GM19324 (cell line): Measurements from ENCODE around the gene BCOR.

Source experiments
- ATAC-seq: cut with Tn5 transposase; IDR thresholded peaks from one replicate; pipeline ENCODE4 v1.9.1; 2021; ENCODE audit warnings: mild to moderate bottlenecking, moderate library complexity; ENCODE audit not compliant: unreplicated experiment, low FRiP score

The BCOR gene

DNA sequence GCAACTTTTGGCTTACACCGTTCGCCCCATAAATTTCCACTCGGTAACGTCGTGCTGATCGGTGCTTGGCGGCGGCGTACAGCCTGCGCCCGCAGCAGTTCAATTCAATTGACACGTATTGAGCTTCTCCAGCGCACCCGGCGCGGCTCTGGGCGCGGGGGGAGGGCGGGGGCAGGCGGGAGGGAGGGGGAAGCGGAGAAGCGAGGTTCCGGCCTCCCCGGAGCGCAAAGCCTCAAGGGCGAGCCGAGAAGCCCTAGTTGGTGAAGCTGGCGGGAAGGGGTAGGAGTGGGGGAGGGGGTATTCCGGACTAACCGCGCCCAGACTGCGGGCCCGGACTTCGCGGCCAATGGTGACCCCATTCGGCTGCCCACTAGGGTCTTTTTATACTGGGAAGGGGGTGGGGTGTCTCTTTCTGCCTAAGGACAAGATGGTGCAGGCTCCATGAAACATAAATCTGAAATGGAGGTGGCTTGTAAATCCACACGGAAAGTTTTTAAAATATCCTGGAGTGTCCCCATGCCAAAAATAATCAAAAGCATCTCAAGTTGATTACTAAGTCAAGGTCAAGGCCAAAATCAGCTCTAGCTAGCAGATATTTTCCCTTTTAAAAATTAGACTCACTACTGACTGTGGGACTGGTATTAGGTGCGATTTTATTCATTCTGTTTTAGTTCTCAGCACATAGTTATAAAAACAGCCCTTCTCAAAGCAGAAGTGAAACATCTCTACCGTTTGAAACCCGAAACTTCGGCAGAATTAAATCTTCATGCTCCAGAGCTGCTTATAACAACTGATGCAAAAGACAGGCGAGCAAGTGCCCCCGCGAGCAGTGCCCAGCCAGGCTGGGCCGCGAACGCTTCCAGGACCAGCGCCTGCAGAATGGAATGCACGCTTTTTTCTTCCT is 1.5 kb upstream of the BCOR start:
- ATAC-seq, result peak; percentile 24

DNA sequence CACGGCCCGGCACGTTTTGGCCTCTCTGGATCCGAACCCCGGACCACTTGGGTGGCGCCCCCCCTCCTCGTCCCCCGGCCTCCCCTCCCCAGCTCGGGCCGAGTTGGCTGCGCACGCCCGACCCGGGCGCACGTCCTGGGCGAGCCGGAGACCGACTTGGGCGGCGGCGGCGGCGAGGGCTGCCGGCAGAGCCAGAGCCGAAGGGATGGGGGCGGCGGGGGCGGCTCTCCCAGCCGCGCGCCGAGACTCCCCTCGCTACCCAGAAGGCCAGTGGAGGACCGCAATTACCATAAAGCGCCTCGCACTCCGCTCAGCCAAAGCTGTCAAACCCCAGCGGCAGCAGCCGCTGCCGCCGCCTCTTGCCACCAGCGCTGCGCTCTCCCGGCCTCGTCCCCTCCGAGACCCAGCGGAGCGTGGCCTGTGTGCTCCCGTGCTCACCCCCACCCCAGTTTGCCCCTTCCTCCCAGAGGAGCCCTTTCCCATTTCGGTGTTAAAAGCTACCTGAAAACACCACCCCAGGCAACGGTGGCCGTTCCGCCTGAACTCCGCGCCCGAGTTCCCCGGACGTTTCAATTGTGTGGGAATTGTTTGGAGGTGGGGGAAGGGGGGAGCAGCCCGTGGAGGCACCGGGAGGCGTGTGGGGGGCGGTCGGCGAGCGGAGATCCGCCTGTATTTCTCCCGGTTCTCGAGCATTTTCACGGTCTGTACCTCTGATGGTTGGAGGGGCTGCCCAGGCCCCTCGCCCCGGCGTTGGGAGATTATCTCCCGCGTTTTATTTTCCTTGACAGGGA is 701 bp upstream of the BCOR start:
- peak; percentile 18 for ATAC-seq

GRCh38 chrX:40097141-40097503 is 636 bp downstream of the BCOR start:
- no peak for ATAC-seq

DNA sequence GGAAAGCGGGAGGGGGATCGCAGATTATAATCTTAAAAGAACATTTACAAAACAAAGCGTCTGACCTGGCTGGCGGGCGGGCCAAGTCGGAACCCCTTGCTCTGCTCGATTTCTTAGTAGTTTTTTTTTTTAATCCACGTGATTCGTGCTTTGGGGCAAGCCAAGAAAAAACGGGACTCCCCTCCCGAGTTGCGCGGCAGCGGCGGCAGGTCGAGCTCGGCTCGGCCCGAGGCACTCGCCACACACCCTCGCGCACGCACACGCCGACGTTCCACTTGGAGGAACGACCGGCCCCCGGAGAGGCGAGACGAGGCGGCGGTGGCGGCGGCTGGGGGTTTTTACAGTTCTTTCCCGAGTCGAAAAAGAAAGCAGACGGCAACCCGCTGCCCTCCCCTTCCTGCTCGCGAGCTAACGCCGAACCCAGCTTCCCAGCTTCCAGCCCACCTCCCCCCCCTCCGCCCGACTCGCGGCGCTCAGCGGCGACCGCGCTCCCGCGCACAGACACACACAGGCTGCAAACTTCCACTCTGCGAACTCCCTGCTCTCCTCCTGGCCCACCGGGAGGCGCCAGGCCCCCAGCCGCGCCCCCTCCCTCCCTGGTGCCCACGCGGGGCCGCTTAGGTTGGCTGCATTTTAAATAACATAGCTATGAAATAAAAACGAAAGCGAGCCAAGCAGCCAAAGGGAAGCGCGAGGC is 1.2 kb downstream of the BCOR start:
- no peak for ATAC-seq

GRCh38 chrX:40095583-40096394 is 2.0 kb downstream of the BCOR start:
- ATAC-seq, result no peak

- no peak for ATAC-seq
These were observed 2.7 kb downstream of the BCOR start for GRCh38 chrX:40094900-40095582.

DNA sequence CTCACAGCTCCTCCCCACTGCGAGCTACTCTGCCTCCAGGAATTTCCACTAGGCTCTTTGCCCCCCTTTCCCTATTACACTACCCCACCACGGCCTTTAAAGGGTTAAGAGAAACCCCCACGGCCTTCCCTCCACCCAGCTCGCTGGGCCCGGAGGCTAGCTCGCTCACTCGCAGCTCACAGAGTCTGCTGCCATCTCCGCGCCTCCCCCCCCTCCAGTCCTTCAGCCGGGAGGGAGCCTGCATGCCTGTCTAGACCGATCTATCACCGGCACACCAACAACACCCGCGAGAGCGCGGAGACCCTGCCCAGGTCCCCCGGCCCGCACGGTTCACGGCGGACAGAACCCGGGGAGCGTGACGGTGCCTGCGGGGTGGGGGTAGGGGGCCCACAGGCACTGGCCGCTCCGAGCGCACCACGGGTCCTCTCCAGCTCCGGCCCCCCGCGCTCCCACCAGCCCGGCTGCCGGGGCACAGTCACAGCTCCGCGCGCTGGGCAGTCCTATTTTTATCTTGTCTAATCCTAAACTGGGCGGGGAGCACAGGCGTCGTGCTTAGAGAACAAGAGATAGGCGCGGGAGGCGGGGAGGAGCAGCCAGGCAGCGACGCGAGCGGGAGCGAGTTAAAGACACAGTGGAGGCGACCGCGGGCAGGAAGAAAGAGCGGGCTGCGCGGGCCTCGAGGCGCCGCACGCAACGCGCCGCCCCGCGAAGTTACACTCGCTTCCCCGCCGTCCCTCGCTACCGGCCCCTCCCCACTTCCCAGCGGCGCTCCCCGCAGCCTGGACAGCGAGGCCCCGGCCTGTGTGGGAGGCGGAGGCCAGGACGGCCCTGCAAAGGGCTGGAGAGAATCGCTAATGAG is 3.5 kb downstream of the BCOR start:
- no peak for ATAC-seq

- ATAC-seq, result no peak
These were observed 4.2 kb downstream of the BCOR start for GRCh38 chrX:40093586-40093985.

DNA sequence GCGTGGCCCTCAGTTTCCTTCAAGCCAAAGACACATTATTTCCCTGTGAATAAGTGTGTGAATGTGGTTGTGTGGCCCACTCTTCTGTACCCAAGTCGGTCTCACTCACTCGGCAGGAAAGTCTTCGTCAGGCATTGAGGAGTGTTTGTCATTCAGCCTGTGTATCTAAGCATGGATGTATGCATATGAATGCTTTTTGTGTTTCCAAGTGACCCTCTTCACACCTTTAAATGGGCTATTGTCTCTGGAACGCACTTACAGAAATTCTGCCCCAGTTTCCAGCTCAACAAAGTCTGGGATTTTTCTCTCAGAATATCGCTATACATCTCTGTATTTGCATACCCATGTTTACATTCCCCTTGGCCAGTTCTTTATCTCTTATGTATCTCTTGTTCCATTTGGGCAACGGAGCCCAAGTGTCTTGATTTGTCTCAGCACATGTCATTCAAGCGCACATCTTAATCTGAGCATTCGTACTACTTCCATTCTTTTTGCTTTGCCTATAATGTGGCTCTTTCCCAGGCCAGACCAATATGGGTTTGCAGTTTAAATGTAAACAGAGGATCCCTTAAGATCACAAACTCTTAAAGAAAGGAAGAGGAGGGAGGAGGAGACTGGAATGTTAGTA is 4.8 kb downstream of the BCOR start:
- ATAC-seq, result no peak

GRCh38 chrX:40091691-40092421 is 5.9 kb downstream of the BCOR start:
- no peak for ATAC-seq

GRCh38 chrX:40090961-40091360 is 6.8 kb downstream of the BCOR start:
- ATAC-seq, result no peak

DNA sequence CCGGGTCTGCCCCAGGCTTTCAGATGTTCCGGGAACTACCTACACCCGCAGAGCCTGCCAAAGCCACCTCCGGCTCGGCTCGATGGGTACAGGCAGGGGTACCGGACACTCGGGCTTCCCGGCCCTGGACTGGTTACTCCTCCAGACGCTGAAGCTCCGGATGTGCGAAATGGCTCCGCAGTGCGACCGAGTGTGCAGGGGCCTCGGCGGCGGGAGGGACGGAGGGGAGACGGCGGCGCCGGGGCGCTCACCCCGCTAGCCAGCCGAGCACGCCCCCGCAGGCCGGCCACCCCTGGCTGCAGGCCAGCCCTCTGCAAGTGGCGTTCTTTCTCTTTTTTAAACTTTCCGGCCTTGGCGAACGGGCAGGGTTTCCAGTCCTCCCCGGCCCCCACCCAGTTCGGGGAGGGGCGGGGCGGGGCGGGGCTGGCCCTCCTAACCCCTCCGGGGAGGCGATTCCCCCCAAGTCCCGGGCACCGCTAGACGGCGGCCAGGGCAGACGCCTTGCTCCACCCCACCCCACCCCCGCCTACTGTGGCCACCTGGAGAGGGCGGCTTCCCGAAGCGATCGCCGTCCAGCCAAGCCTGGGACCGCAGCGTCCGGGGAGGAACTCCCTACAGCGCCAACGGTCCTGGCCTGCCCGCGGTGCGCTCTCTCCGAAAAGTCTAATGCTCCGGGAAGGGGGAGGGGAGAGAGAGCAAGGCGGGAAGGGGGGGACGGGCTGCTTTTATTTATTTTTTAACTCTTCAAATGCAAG is 7.5 kb downstream of the BCOR start:
- no peak for ATAC-seq

DNA sequence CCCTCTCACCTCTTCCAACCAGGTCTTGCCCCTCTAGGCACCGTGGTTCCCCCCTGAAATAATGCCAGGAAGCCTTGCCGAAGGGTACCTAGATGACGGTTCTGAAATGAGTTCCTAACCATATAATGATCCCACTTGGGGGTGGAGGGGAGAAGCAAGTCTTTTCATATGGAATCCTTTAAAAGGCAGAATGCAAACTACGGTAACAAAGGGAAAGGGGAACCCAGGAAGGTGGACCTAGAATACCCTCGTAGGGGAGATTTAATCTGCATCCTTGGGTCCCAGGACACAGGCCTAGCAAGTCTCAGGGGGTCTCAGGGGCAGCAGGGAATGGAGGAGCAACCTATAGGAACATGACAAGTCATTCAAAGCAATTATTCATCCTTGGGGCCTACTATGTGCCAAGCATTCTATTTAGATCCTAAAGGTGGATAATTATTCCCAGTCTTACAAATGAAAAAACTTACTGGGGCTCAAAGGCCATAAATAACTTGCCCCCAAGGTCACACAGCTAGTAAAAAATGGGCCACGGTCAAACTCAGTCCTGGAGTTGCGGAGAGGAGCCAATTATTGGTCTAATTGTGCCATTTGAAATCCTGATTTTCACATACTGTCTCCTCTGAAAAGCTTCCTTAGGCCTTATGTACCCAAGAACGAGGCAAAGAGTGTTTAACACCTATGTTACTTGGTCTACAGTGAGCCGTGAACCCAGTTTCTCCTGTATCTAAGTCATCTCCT is 8.8 kb downstream of the BCOR start:
- no peak for ATAC-seq

GRCh38 chrX:40088299-40088625 is 9.5 kb downstream of the BCOR start:
- no peak for ATAC-seq

DNA sequence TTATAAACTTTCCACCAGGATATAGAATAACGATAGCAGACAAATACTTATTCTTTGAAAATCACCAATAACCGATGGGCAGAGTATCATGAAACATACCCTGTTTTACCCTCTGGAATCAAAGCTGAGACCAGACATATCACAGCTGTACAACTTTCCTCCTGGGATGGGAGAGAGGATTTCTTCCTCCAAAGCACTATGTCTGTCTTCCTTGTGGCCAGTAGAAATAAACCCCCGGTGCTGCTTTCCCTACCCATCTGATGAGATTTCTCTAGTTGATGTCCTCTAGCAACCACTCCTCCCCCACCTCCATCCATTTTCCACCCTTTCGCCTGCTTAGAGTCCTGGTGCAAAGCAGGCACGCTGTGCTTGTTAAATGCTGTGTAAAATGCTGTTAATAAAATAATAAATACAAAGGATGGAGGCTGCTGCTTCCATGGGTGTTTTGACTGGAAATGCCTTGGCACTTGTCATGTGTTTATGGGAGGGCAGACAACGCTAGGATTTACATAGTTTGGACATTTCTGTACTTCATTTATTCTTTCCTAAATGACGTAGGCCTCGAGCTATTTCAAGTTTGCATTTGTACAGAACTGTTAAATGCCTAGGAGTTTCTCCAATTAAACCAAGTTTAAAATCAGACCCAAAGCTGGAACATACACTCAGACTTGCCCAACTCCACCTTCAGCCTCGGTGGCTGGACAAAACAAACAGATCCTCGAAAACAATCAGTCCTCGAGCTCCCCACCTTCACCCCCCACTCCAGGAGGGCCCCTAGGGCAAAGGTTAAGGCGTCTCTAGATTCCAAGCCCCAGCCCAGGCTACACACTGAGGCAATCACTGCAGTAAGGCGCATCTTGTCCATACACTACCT is 10.1 kb downstream of the BCOR start:
- ATAC-seq, result no peak
